Measurements from ENCODE around the gene RPL7A. TPM values are rescaled to one million over a fixed set of nuclear protein-coding genes. Genes with fewer than 3 reads are reported as not detected.

RPL7A gene
- total and polyA plus RNA-seq, 2 of the 13 experiments (the other 11 are each of a cell fraction or from before 2014, with no cell fraction given), result 2,401 to 2,938 TPM

DNA sequence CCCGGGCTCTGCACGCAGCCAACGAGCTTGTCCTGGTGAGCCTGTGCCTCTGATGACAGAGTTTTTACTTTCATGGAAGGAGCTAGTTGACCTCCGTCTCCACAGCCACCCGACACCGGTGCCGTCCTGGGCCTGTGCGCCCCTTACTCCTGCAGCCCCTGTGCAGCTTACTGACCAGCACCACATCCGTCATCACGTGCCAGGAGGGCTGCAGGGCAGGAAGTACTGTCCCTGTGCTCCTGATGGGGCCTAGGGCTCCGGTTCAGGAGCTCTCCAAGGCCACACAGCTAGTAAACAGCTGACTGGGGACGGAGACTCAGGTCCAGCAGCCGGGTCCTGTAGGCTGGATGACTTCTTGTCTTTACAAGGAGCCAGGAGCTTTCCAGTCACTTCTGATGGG is 38.3 kb downstream of the RPL7A start (continued):
- TF ChIP-seq, protein P1, sequence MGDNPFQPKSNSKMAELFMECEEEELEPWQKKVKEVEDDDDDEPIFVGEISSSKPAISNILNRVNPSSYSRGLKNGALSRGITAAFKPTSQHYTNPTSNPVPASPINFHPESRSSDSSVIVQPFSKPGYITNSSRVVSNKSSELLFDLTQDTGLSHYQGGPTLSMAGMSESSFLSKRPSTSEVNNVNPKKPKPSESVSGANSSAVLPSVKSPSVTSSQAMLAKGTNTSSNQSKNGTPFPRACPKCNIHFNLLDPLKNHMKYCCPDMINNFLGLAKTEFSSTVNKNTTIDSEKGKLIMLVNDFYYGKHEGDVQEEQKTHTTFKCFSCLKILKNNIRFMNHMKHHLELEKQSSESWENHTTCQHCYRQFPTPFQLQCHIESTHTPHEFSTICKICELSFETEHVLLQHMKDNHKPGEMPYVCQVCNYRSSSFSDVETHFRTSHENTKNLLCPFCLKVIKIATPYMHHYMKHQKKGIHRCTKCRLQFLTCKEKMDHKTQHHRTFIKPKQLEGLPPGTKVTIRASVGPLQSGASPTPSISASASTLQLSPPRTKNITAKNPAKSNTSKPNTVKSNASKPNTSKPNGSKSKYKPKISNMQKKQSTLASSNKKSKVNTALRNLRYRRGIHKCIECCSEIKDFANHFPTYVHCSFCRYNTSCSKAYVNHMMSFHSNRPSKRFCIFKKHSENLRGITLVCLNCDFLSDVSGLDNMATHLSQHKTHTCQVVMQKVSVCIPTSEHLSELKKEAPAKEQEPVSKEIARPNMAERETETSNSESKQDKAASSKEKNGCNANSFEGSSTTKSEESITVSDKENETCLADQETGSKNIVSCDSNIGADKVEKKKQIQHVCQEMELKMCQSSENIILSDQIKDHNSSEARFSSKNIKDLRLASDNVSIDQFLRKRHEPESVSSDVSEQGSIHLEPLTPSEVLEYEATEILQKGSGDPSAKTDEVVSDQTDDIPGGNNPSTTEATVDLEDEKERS (CRISPR knock-in tag; IDR thresholded peaks at IDR 0.05), result no peak
- TF ChIP-seq, protein P2, sequence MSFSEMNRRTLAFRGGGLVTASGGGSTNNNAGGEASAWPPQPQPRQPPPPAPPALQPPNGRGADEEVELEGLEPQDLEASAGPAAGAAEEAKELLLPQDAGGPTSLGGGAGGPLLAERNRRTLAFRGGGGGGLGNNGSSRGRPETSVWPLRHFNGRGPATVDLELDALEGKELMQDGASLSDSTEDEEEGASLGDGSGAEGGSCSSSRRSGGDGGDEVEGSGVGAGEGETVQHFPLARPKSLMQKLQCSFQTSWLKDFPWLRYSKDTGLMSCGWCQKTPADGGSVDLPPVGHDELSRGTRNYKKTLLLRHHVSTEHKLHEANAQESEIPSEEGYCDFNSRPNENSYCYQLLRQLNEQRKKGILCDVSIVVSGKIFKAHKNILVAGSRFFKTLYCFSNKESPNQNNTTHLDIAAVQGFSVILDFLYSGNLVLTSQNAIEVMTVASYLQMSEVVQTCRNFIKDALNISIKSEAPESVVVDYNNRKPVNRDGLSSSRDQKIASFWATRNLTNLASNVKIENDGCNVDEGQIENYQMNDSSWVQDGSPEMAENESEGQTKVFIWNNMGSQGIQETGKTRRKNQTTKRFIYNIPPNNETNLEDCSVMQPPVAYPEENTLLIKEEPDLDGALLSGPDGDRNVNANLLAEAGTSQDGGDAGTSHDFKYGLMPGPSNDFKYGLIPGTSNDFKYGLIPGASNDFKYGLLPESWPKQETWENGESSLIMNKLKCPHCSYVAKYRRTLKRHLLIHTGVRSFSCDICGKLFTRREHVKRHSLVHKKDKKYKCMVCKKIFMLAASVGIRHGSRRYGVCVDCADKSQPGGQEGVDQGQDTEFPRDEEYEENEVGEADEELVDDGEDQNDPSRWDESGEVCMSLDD (CRISPR knock-in tag; IDR thresholded peaks at IDR 0.05; ENCODE audit: borderline replicate concordance), result peak; percentile 23; the same call in 1 of the 2 replicates
- TF ChIP-seq, protein P3, sequence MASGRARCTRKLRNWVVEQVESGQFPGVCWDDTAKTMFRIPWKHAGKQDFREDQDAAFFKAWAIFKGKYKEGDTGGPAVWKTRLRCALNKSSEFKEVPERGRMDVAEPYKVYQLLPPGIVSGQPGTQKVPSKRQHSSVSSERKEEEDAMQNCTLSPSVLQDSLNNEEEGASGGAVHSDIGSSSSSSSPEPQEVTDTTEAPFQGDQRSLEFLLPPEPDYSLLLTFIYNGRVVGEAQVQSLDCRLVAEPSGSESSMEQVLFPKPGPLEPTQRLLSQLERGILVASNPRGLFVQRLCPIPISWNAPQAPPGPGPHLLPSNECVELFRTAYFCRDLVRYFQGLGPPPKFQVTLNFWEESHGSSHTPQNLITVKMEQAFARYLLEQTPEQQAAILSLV (CRISPR knock-in tag; IDR thresholded peaks at IDR 0.05; ENCODE audit: borderline replicate concordance), result no peak; the same call in 1 of the 2 replicates
- TF ChIP-seq ESRRA (CRISPR knock-in tag; IDR thresholded peaks at IDR 0.05; ENCODE audit: low read depth) (0 out of 2 replicates have a peak, but pooled peaks have one; percentile 24), KDM2A (CRISPR knock-in tag; IDR thresholded peaks at IDR 0.05; ENCODE audit: borderline replicate concordance, low read depth) (peak; percentile 75; the same call in 1 of the 2 replicates), ZNF274 (CRISPR knock-in tag; IDR thresholded peaks at IDR 0.05) (no peak), POLR2AphosphoS5 (IDR thresholded peaks at IDR 0.05; ENCODE audit: low read depth, low read length) (no peak), SPEN (CRISPR knock-in tag; IDR thresholded peaks at IDR 0.05; ENCODE audit: low read depth) (0 out of 2 replicates have a peak, but pooled peaks have one; percentile 32), BHLHE40 (IDR thresholded peaks at IDR 0.05; ENCODE audit: low read length) (peak; percentile 87), ZNF775 (CRISPR knock-in tag; IDR thresholded peaks at IDR 0.05; ENCODE audit: borderline replicate concordance) (no peak)
- TF ChIP-seq, protein P4, sequence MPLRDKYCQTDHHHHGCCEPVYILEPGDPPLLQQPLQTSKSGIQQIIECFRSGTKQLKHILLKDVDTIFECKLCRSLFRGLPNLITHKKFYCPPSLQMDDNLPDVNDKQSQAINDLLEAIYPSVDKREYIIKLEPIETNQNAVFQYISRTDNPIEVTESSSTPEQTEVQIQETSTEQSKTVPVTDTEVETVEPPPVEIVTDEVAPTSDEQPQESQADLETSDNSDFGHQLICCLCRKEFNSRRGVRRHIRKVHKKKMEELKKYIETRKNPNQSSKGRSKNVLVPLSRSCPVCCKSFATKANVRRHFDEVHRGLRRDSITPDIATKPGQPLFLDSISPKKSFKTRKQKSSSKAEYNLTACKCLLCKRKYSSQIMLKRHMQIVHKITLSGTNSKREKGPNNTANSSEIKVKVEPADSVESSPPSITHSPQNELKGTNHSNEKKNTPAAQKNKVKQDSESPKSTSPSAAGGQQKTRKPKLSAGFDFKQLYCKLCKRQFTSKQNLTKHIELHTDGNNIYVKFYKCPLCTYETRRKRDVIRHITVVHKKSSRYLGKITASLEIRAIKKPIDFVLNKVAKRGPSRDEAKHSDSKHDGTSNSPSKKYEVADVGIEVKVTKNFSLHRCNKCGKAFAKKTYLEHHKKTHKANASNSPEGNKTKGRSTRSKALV (CRISPR knock-in tag; IDR thresholded peaks at IDR 0.05), result peak; percentile 83; the same call in 1 of the 2 replicates
- TF ChIP-seq, protein P5, sequence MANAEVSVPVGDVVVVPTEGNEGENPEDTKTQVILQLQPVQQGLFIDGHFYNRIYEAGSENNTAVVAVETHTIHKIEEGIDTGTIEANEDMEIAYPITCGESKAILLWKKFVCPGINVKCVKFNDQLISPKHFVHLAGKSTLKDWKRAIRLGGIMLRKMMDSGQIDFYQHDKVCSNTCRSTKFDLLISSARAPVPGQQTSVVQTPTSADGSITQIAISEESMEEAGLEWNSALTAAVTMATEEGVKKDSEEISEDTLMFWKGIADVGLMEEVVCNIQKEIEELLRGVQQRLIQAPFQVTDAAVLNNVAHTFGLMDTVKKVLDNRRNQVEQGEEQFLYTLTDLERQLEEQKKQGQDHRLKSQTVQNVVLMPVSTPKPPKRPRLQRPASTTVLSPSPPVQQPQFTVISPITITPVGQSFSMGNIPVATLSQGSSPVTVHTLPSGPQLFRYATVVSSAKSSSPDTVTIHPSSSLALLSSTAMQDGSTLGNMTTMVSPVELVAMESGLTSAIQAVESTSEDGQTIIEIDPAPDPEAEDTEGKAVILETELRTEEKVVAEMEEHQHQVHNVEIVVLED (CRISPR knock-in tag; IDR thresholded peaks at IDR 0.05; ENCODE audit: borderline replicate concordance), result no peak; the same call in 1 of the 2 replicates
- TF ChIP-seq, protein P6, sequence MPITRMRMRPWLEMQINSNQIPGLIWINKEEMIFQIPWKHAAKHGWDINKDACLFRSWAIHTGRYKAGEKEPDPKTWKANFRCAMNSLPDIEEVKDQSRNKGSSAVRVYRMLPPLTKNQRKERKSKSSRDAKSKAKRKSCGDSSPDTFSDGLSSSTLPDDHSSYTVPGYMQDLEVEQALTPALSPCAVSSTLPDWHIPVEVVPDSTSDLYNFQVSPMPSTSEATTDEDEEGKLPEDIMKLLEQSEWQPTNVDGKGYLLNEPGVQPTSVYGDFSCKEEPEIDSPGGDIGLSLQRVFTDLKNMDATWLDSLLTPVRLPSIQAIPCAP (CRISPR knock-in tag; IDR thresholded peaks at IDR 0.05; ENCODE audit: low read depth), result no peak
- TF ChIP-seq, protein P7, sequence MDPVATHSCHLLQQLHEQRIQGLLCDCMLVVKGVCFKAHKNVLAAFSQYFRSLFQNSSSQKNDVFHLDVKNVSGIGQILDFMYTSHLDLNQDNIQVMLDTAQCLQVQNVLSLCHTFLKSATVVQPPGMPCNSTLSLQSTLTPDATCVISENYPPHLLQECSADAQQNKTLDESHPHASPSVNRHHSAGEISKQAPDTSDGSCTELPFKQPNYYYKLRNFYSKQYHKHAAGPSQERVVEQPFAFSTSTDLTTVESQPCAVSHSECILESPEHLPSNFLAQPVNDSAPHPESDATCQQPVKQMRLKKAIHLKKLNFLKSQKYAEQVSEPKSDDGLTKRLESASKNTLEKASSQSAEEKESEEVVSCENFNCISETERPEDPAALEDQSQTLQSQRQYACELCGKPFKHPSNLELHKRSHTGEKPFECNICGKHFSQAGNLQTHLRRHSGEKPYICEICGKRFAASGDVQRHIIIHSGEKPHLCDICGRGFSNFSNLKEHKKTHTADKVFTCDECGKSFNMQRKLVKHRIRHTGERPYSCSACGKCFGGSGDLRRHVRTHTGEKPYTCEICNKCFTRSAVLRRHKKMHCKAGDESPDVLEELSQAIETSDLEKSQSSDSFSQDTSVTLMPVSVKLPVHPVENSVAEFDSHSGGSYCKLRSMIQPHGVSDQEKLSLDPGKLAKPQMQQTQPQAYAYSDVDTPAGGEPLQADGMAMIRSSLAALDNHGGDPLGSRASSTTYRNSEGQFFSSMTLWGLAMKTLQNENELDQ (CRISPR knock-in tag; IDR thresholded peaks at IDR 0.05; ENCODE audit: borderline replicate concordance), result no peak

Data from HepG2 (cell line).